H1 (cell line): Measurements from ENCODE around the gene ZBTB9. TPM values are rescaled to one million over a fixed set of nuclear protein-coding genes. Genes with fewer than 3 reads are reported as not detected.

ENCODE experiments used
- ATF2 ChIP-seq: IDR thresholded peaks from 2 replicates; pipeline ENCODE4 v1.6.1; 2012; ENCODE audit warnings: low read length, inconsistent platforms
- CEBPB ChIP-seq: IDR thresholded peaks from 2 replicates; pipeline ENCODE4 v1.6.1; 2012; ENCODE audit warnings: low read depth, low read length
- CHD7 ChIP-seq: fragments of 300-600 bp; sonication (generic); IDR thresholded peaks from 2 replicates; pipeline ENCODE4 v1.7.1; 2012; ENCODE audit warnings: low read length, moderate library complexity, mild to moderate bottlenecking, inconsistent platforms; ENCODE audit not compliant: insufficient replicate concordance
- PHF8 ChIP-seq: fragments of 200-600 bp; sonication (generic); conservative IDR thresholded peaks from 2 replicates; pipeline ENCODE4 v1.7.1; 2012; ENCODE audit warnings: low read depth, mild to moderate bottlenecking, inconsistent platforms, low read length, moderate library complexity
- POLR2A ChIP-seq, 2 experiments: IDR thresholded peaks; 1 replicate in 1 of 2; 2 replicates in 1 of 2; pipeline ENCODE4 v1.6.1; 2011; ENCODE audit warnings: low read depth in 2 of 2, low read length in 2 of 2, mild to moderate bottlenecking in 2 of 2; ENCODE audit errors: control extremely low read depth in 1 of 2
- RAD21 ChIP-seq, 2 experiments: IDR thresholded peaks in 1 of 2; conservative IDR thresholded peaks in 1 of 2; 2 replicates each; pipeline ENCODE4 v1.6.1; 2011; ENCODE audit warnings: low read depth in 2 of 2, low read length in 2 of 2, improper control_type of control experiment in 1 of 2, inconsistent platforms in 1 of 2, mild to moderate bottlenecking in 1 of 2, moderate library complexity in 1 of 2
- polyA plus RNA-seq, 7 experiments: library from polyadenylated mRNA; depleted of rRNA in 3 of 7; stranded (reverse) in 5 of 7; unstranded in 2 of 7; fragments of >200 nt in 5 of 7; fragments of 200-250 nt in 2 of 7; gene quantifications; 1 replicate in 5 of 7; 2 replicates in 1 of 7; 4 replicates in 1 of 7; pipeline versions ENCODE4 v1.2.1 to v1.2.3, GENCODE V29; 2011 to 2013; ENCODE audit warnings: missing spikeins in 2 of 7, mixed read lengths in 2 of 7
- total RNA-seq: library from RNA; stranded (reverse); fragmentation: NEBNext Ultra II Directional; extraction: Animal tissue kit (Norgen Biotek cat#: 25700); gene quantifications from 2 replicates; pipeline ENCODE4 v1.2.1, GENCODE V29; 2021

The ZBTB9 gene
- total and polyA plus RNA-seq, 2 of the 8 experiments (the other 6 are each of a cell fraction or from before 2014, with no cell fraction given) = 16.9 to 20.2 TPM

GRCh38 chr6:33454009-33454946 lies at the start of gene ZBTB9 (continued):
- TF ChIP-seq ATF2 = peak; percentile 78; the same call in 1 of the 2 replicates
- TF ChIP-seq PHF8 = peak; percentile 67; the same call in 1 of the 2 replicates
- TF ChIP-seq POLR2A (IDR thresholded peaks at IDR 0.05; ENCODE audit: control extremely low read depth in 1 of 2, low read depth in 2 of 2, low read length in 2 of 2) = peak; percentile 76 to 78
- no peak for TF ChIP-seq CHD7
- TF ChIP-seq RAD21 (IDR thresholded peaks at IDR 0.05 in 1 of 2, conservative IDR thresholded peaks at IDR 0.05 in 1 of 2; ENCODE audit: low read depth in 2 of 2, low read length in 2 of 2) = peak in 1 of 2 experiments; percentile 0; a peak in 1 of 4 replicates
- TF ChIP-seq CEBPB = no peak
